IMR-90 (cell line): ENCODE measurements around the gene QKI. TPM values are rescaled to one million over a fixed set of nuclear protein-coding genes. Genes with fewer than 3 reads are reported as not detected.

ENCODE experiments used
- ATAC-seq: fragments of 200-7000 bp; cut with Tn5 transposase; 2 replicates; pipeline ENCODE4 v1.9.1; 2020; ENCODE audit warnings: low read depth, mild to moderate bottlenecking, moderate library complexity
- BruUV-seq: library from RNA; stranded (reverse); fragments of 400-500 nt; replicated peaks from 2 replicates; lab custom pipeline; 2021; lab: Mats Ljungman, UMichigan
- CTCF ChIA-PET: fragments of 300-600 bp; formaldehyde crosslinking; extraction: SDS; loops from one replicate; lab custom pipeline; 2021; ENCODE audit warnings: antibody characterized with exemption; lab: Yijun Ruan, JAX
- POLR2A ChIA-PET: fragments of 300-600 bp; sonication (Branson Sonifier 250); formaldehyde crosslinking; loops from one replicate; lab custom pipeline; 2022; ENCODE audit warnings: antibody characterized with exemption; ENCODE audit not compliant: unreplicated experiment; lab: Charles Lee
- DNase-seq: peaks from one replicate; pipeline ENCODE4 v3.0.0; 2013
- H2AFZ ChIP-seq: replicated peaks from 2 replicates; pipeline ENCODE3; 2013; ENCODE audit warnings: low read length, mild to moderate bottlenecking; ENCODE audit not compliant: poor library complexity
- H2AK5ac ChIP-seq: 2 replicates; pipeline ENCODE4 v1.6.1; 2013; ENCODE audit warnings: low read depth, low read length, inconsistent platforms
- H2AK9ac ChIP-seq: replicated peaks from 2 replicates; pipeline ENCODE3; 2013; ENCODE audit warnings: mild to moderate bottlenecking, low read depth, low read length, moderate library complexity; ENCODE audit not compliant: poor library complexity
- H2BK120ac ChIP-seq: 2 replicates; pipeline ENCODE4 v1.6.1; 2013; ENCODE audit warnings: low read depth, low read length, inconsistent platforms
- H2BK15ac ChIP-seq: 3 replicates; pipeline ENCODE4 v1.6.1; 2013; ENCODE audit warnings: low read depth, low read length, inconsistent platforms
- H2BK20ac ChIP-seq: 2 replicates; pipeline ENCODE4 v1.6.1; 2013; ENCODE audit warnings: low read depth, mild to moderate bottlenecking, inconsistent platforms, low read length, moderate library complexity
- H2BK5ac ChIP-seq: 2 replicates; pipeline ENCODE4 v1.6.1; 2013; ENCODE audit warnings: mild to moderate bottlenecking, low read depth, low read length, inconsistent platforms; ENCODE audit not compliant: poor library complexity, severe bottlenecking
- H3K14ac ChIP-seq: replicated peaks from 2 replicates; pipeline ENCODE4 v1.6.1; 2013; ENCODE audit warnings: low read depth, low read length, inconsistent platforms
- H3K18ac ChIP-seq: 2 replicates; pipeline ENCODE4 v1.6.1; 2013; ENCODE audit warnings: low read depth, low read length, control low read depth
- H3K23ac ChIP-seq: 2 replicates; pipeline ENCODE4 v1.6.1; 2013; ENCODE audit warnings: low read depth, low read length, inconsistent platforms
- H3K27ac ChIP-seq: 2 replicates; pipeline ENCODE4 v1.5.1; 2013; ENCODE audit warnings: mild to moderate bottlenecking, control low read depth, low read length; ENCODE audit not compliant: insufficient read depth
- H3K27me3 ChIP-seq: 2 replicates; pipeline ENCODE4 v1.6.1; 2013; ENCODE audit warnings: low read length; ENCODE audit not compliant: control insufficient read depth, insufficient read depth
- H3K36me3 ChIP-seq: 2 replicates; pipeline ENCODE4 v1.6.1; 2013; ENCODE audit warnings: low read length, mixed read lengths; ENCODE audit not compliant: control insufficient read depth, insufficient read depth
- H3K4ac ChIP-seq: 2 replicates; pipeline ENCODE4 v1.6.1; 2013; ENCODE audit warnings: low read depth, low read length, inconsistent platforms
- H3K4me1 ChIP-seq: 2 replicates; pipeline ENCODE4 v1.6.1; 2013; ENCODE audit warnings: low read length, mixed read lengths; ENCODE audit not compliant: control insufficient read depth, insufficient read depth
- H3K4me2 ChIP-seq: 2 replicates; pipeline ENCODE4 v1.6.1; 2013; ENCODE audit warnings: low read depth, mild to moderate bottlenecking, control low read depth, low read length, moderate library complexity
- H3K4me3 ChIP-seq: 2 replicates; pipeline ENCODE4 v1.5.1; 2013; ENCODE audit warnings: low read depth, mild to moderate bottlenecking, control low read depth, low read length, moderate library complexity; ENCODE audit not compliant: insufficient read depth
- H3K56ac ChIP-seq: 2 replicates; pipeline ENCODE4 v1.6.1; 2013; ENCODE audit warnings: low read length, inconsistent platforms; ENCODE audit not compliant: insufficient read depth; ENCODE audit errors: extremely low read depth
- H3K79me1 ChIP-seq, 2 experiments: 2 replicates each; pipeline ENCODE4 v1.6.1; 2013; ENCODE audit warnings: low read length in 2 of 2, inconsistent platforms in 1 of 2, low read depth in 1 of 2
- H3K9ac ChIP-seq: 2 replicates; pipeline ENCODE4 v1.6.1; 2013; ENCODE audit warnings: low read depth, low read length, control low read depth
- H3K9me1 ChIP-seq: 2 replicates; pipeline ENCODE4 v1.6.1; 2013; ENCODE audit warnings: low read length, inconsistent platforms; ENCODE audit not compliant: insufficient read depth
- H3K9me3 ChIP-seq: 2 replicates; pipeline ENCODE4 v1.6.1; 2013; ENCODE audit warnings: low read length; ENCODE audit not compliant: control insufficient read depth, insufficient read depth
- H4K20me1 ChIP-seq: 2 replicates; pipeline ENCODE4 v1.6.1; 2013; ENCODE audit warnings: low read length, inconsistent platforms; ENCODE audit not compliant: insufficient read depth
- H4K5ac ChIP-seq: 2 replicates; pipeline ENCODE4 v1.6.1; 2013; ENCODE audit warnings: mild to moderate bottlenecking, low read depth, low read length, control low read depth
- H4K8ac ChIP-seq, 2 experiments: 2 replicates each; pipeline ENCODE4 v1.6.1; 2013; ENCODE audit warnings: low read depth in 2 of 2, low read length in 2 of 2, control low read depth in 1 of 2, inconsistent platforms in 1 of 2
- H4K91ac ChIP-seq: 2 replicates; pipeline ENCODE4 v1.6.1; 2013; ENCODE audit warnings: low read depth, low read length, inconsistent platforms; ENCODE audit not compliant: insufficient read depth
- BHLHE40 ChIP-seq: fragments of 150-350 bp; IDR thresholded peaks from 2 replicates; pipeline ENCODE4 v1.6.1; 2016; ENCODE audit warnings: mild to moderate bottlenecking, low read depth, low read length
- CEBPB ChIP-seq: IDR thresholded peaks from 2 replicates; pipeline ENCODE4 v1.6.1; 2012; ENCODE audit warnings: low read depth, low read length, improper control_type of control experiment
- CHD1 ChIP-seq: IDR thresholded peaks from 2 replicates; pipeline ENCODE4 v1.6.1; 2012; ENCODE audit warnings: low read depth, low read length, improper control_type of control experiment
- ELK1 ChIP-seq: fragments of 150-350 bp; IDR thresholded peaks from 2 replicates; pipeline ENCODE4 v1.6.1; 2016; ENCODE audit warnings: low read depth, mild to moderate bottlenecking, low read length, moderate library complexity, borderline replicate concordance
- FOS ChIP-seq: fragments of 150-350 bp; IDR thresholded peaks from 2 replicates; pipeline ENCODE4 v1.6.1; 2016; ENCODE audit warnings: low read depth, low read length
- MAFK ChIP-seq: IDR thresholded peaks from 2 replicates; pipeline ENCODE4 v1.6.1; 2012; ENCODE audit warnings: low read depth, low read length, improper control_type of control experiment
- MAZ ChIP-seq: IDR thresholded peaks from 2 replicates; pipeline ENCODE4 v1.6.1; 2012; ENCODE audit warnings: low read depth, mild to moderate bottlenecking, low read length, improper control_type of control experiment, moderate library complexity, borderline replicate concordance
- MXI1 ChIP-seq: IDR thresholded peaks from 2 replicates; pipeline ENCODE4 v1.6.1; 2012; ENCODE audit warnings: low read depth, mild to moderate bottlenecking, low read length, moderate library complexity, borderline replicate concordance
- NFE2L2 ChIP-seq: fragments of 150-350 bp; IDR thresholded peaks from 2 replicates; pipeline ENCODE4 v1.6.1; 2016; ENCODE audit warnings: low read depth, mild to moderate bottlenecking, low read length
- POLR2A ChIP-seq: IDR thresholded peaks from 2 replicates; pipeline ENCODE4 v1.6.1; 2012; ENCODE audit warnings: mild to moderate bottlenecking, low read depth, low read length
- RAD21 ChIP-seq: IDR thresholded peaks from 2 replicates; pipeline ENCODE4 v1.6.1; 2012; ENCODE audit warnings: low read length, improper control_type of control experiment
- RCOR1 ChIP-seq: IDR thresholded peaks from 2 replicates; pipeline ENCODE4 v1.6.1; 2012; ENCODE audit warnings: mild to moderate bottlenecking, low read length, improper control_type of control experiment; ENCODE audit not compliant: insufficient replicate concordance
- RFX5 ChIP-seq: IDR thresholded peaks from 2 replicates; pipeline ENCODE4 v1.8.0; 2012; ENCODE audit warnings: low read depth, mild to moderate bottlenecking, low read length, moderate library complexity
- SMC3 ChIP-seq: fragments of 150-350 bp; IDR thresholded peaks from 2 replicates; pipeline ENCODE4 v1.6.1; 2016; ENCODE audit warnings: low read depth, mild to moderate bottlenecking, antibody characterized with exemption, low read length, moderate library complexity
- USF2 ChIP-seq: fragments of 150-350 bp; IDR thresholded peaks from 2 replicates; pipeline ENCODE4 v1.6.1; 2017; ENCODE audit warnings: mild to moderate bottlenecking, antibody characterized with exemption, low read length, low read depth
- WGBS, 2 experiments: methylation state at CpG; one replicate each; pipeline versions ENCODE4 v1.1.5 to v1.1.7; 2013; ENCODE audit warnings: missing lambda C conversion rate in 2 of 2; ENCODE audit not compliant: insufficient read length in 1 of 2; ENCODE audit errors: extremely low coverage in 2 of 2; 5-methylcytosine and 5-hydroxymethylcytosine counted together
- dilution Hi-C: fragments of 300-500 bp; cut with HindIII; formaldehyde crosslinking; loops from one replicate; pipeline ENCODE4 v1.14.3; 2018; ENCODE audit warnings: low sequenced_read_pairs; ENCODE audit not compliant: unreplicated experiment
- in situ Hi-C: fragments of 300-500 bp; cut with MboI; formaldehyde crosslinking; loops from 3 replicates; pipeline ENCODE4 v1.14.3; 2019; ENCODE audit warnings: low sequenced_read_pairs, inconsistent platforms, mixed read lengths
- intact Hi-C: fragments of 100-400 bp; cut with micrococcal nuclease; formaldehyde crosslinking; loops from 2 replicates; pipeline ENCODE4 v1.10.0; 2022
- polyA plus RNA-seq, 3 experiments: library from polyadenylated mRNA; depleted of rRNA; stranded (reverse); fragments of >200 nt; gene quantifications; 2 replicates each; pipeline ENCODE4 v1.2.3, GENCODE V29; 2012; ENCODE audit warnings: low replicate concordance in 1 of 3
- total RNA-seq: library from RNA; depleted of rRNA; stranded (reverse); fragments of >200 nt; gene quantifications from 2 replicates; pipeline ENCODE4 v1.2.3, GENCODE V29; 2012
- TF ChIP-seq, protein P1 (sequence below): conservative IDR thresholded peaks from 2 replicates; pipeline ENCODE4 v1.5.1; 2012; ENCODE audit warnings: mild to moderate bottlenecking, low read depth, low read length, improper control_type of control experiment

Gene QKI
- total and polyA plus RNA-seq, 2 of the 4 experiments (the other 2 are of a cell fraction) = 112 to 232 TPM

DNA sequence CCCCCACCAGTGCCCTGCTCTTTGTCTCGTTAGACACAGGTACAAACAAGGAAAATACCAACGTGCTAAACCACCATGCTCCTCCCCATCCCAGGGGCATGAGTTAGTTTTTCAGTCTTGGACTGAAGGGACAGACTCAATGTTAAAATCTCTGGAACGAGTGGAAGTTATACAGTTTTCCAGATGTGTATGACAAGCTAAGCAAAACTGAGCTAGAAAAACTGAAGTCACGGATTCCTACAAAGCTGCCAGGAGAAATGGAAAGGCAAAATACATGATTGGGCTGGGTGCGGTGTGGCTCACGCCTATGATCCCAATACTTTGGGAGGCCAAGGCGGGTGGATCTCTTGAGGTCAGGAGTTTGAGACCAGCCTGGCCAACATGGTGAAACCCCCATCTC is 34.3 kb upstream of the QKI start:
- Histone ChIP-seq H3K56ac (no peak overlapping the region), H3K27ac (no peak overlapping the region), H3K9me3 (0 out of 2 replicates have a peak, but pooled peaks cover 3% of the 10 kb centered on the region), H3K4me3 (no peak overlapping the region), H4K20me1 (no peaks in the 10 kb centered on the region), H3K23ac (no peak overlapping the region), H4K5ac (no peak overlapping the region), H2AFZ (no peak overlapping the region), H3K14ac (no peak overlapping the region), H2BK15ac (no peak overlapping the region), H4K8ac (no peak overlapping the region), H2AK5ac (no peak overlapping the region), H3K36me3 (no peaks in the 10 kb centered on the region), H2AK9ac (no peak overlapping the region), H3K9ac (no peak overlapping the region), H2BK20ac (no peak overlapping the region), H3K27me3 (no peaks in the 10 kb centered on the region), H3K79me1 (no peaks in the 10 kb centered on the region), H4K91ac (no peak overlapping the region), H3K4me1 (no peaks in the 10 kb centered on the region), H2BK5ac (no peak overlapping the region), H3K4me2 (no peak overlapping the region), H3K18ac (no peak overlapping the region), H2BK120ac (no peak overlapping the region), H3K9me1 (no peaks in the 10 kb centered on the region), H3K4ac (no peak overlapping the region)
- no peak for DNase-seq
- no TSS peak for BruUV-seq
- WGBS, 2 experiments = 17% methylated on average over 1 of the region's 7 CpGs; no CpG with 5 or more reads in 1 of the 2 experiments
- POLR2A ChIA-PET = no interaction called here
- in situ Hi-C loops = no loop called here
- TF ChIP-seq CEBPB (no peak), ELK1 (no peak), RFX5 (no peak), RCOR1 (no peak), POLR2A (no peak), NFE2L2 (no peak), MAZ (no peak), MXI1 (no peak), USF2 (no peak), MAFK (no peak), FOS (no peak), CHD1 (no peak), BHLHE40 (no peak), RAD21 (no peak), SMC3 (no peak)
- TF ChIP-seq, protein P1, sequence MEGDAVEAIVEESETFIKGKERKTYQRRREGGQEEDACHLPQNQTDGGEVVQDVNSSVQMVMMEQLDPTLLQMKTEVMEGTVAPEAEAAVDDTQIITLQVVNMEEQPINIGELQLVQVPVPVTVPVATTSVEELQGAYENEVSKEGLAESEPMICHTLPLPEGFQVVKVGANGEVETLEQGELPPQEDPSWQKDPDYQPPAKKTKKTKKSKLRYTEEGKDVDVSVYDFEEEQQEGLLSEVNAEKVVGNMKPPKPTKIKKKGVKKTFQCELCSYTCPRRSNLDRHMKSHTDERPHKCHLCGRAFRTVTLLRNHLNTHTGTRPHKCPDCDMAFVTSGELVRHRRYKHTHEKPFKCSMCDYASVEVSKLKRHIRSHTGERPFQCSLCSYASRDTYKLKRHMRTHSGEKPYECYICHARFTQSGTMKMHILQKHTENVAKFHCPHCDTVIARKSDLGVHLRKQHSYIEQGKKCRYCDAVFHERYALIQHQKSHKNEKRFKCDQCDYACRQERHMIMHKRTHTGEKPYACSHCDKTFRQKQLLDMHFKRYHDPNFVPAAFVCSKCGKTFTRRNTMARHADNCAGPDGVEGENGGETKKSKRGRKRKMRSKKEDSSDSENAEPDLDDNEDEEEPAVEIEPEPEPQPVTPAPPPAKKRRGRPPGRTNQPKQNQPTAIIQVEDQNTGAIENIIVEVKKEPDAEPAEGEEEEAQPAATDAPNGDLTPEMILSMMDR = no peak
- intact Hi-C loops = no loop called here
- dilution Hi-C loops = no loop called here
- CTCF ChIA-PET = no interaction called here
- ATAC-seq = no peak
